HCT116 (cell line): ENCODE measurements around the gene RAD51AP2. TPM values are rescaled to one million over a fixed set of nuclear protein-coding genes. Genes with fewer than 3 reads are reported as not detected.

ENCODE experiments used
- ATAC-seq: fragments of 200-7000 bp; cut with Tn5 transposase; 2 replicates; pipeline ENCODE4 v1.9.1; 2020; ENCODE audit warnings: mild to moderate bottlenecking, moderate library complexity
- BruUV-seq: library from RNA; stranded (reverse); fragments of 400-500 nt; replicated peaks from 2 replicates; lab custom pipeline; 2021; lab: Mats Ljungman, UMichigan
- CTCF ChIA-PET: fragments of 300-600 bp; sonication (Branson Sonifier 250); formaldehyde crosslinking; loops from one replicate; lab custom pipeline; 2021; ENCODE audit warnings: antibody characterized with exemption; lab: Charles Lee
- POLR2A ChIA-PET: fragments of 300-600, 350-600 bp; sonication (Branson Sonifier 250); formaldehyde crosslinking; loops from one replicate; lab custom pipeline; 2021; ENCODE audit warnings: antibody characterized with exemption; lab: Charles Lee
- RAD21 ChIA-PET, 2 experiments: fragments of 300-600 bp; sonication (Branson Sonifier 250); formaldehyde crosslinking; loops; one replicate each; lab custom pipeline; 2023; ENCODE audit warnings: low total read pairs in 2 of 2; ENCODE audit not compliant: uncharacterized antibody in 2 of 2, unreplicated experiment in 2 of 2, low non-redundant PET in 1 of 2; lab: Charles Lee
- DNase-seq: peaks from one replicate; pipeline ENCODE4 v3.0.0-alpha.2; 2010; ENCODE audit warnings: low read depth, low spot score
- H2AFZ ChIP-seq: fragments of 200-600 bp; shearing (Covaris generic), sonication (generic); 2 replicates; pipeline ENCODE4 v1.6.1; 2017; ENCODE audit warnings: low read depth, mixed run types, mixed read lengths, antibody characterized with exemption, low read length; ENCODE audit not compliant: poor library complexity, severe bottlenecking
- H3K27ac ChIP-seq: 2 replicates; pipeline ENCODE4 v1.5.1; 2012; ENCODE audit warnings: low read depth, low read length
- H3K27me3 ChIP-seq: fragments of 200-600 bp; sonication (generic); 2 replicates; pipeline ENCODE4 v1.6.1; 2016; ENCODE audit warnings: mixed run types, low read length, mixed read lengths; ENCODE audit not compliant: insufficient read depth
- H3K36me3 ChIP-seq, 2 experiments: fragments of 200-500 bp in 1 of 2; fragments of 200-600 bp in 1 of 2; sonication (Bioruptor generic) in 1 of 2; sonication (generic) in 1 of 2; 2 replicates each; pipeline versions ENCODE4 v1.5.1 to v1.6.1; 2014 to 2016; ENCODE audit warnings: low read length in 2 of 2, inconsistent platforms in 1 of 2, mixed read lengths in 1 of 2, mixed run types in 1 of 2; ENCODE audit not compliant: insufficient read depth in 2 of 2, control insufficient read depth in 1 of 2
- H3K4me1 ChIP-seq, 2 experiments: fragments of 200-600 bp in 1 of 2; sonication (generic) in 1 of 2; 2 replicates each; pipeline versions ENCODE4 v1.5.1 to v1.6.1; 2012 to 2017; ENCODE audit warnings: low read length in 2 of 2, inconsistent platforms in 1 of 2, mild to moderate bottlenecking in 1 of 2, mixed read lengths in 1 of 2, mixed run types in 1 of 2, moderate library complexity in 1 of 2; ENCODE audit not compliant: insufficient read depth in 2 of 2, control insufficient read depth in 1 of 2
- H3K4me2 ChIP-seq: fragments of 200-600 bp; sonication (generic); 2 replicates; pipeline ENCODE4 v1.6.1; 2017; ENCODE audit warnings: mixed run types, low read length, mixed read lengths
- H3K4me3 ChIP-seq, 2 experiments: fragments of 200-600 bp in 1 of 2; sonication (generic) in 1 of 2; replicated peaks in 1 of 2; 2 replicates each; pipeline ENCODE4 v1.5.1; 2011 to 2016; ENCODE audit warnings: low read length in 2 of 2, control low read depth in 1 of 2, low read depth in 1 of 2, mild to moderate bottlenecking in 1 of 2, mixed read lengths in 1 of 2, mixed run types in 1 of 2
- H3K79me2 ChIP-seq: fragments of 200-600 bp; sonication (generic); 2 replicates; pipeline ENCODE4 v1.6.1; 2017; ENCODE audit warnings: mild to moderate bottlenecking, mixed run types, low read length, moderate library complexity, mixed read lengths; ENCODE audit not compliant: insufficient read depth
- H3K9ac ChIP-seq: fragments of 200-600 bp; sonication (generic); 2 replicates; pipeline ENCODE4 v1.6.1; 2016; ENCODE audit warnings: low read length, mixed read lengths
- H3K9me2 ChIP-seq: fragments of 200-600 bp; sonication (generic), shearing (Covaris generic); 2 replicates; pipeline ENCODE4 v1.6.1; 2017; ENCODE audit warnings: mixed run types, mild to moderate bottlenecking, moderate library complexity; ENCODE audit not compliant: insufficient read depth
- H3K9me3 ChIP-seq, 2 experiments: fragments of 200-500 bp in 1 of 2; fragments of 200-600 bp in 1 of 2; sonication (Bioruptor generic) in 1 of 2; sonication (generic) in 1 of 2; 2 replicates each; pipeline ENCODE4 v1.6.1; 2014 to 2017; ENCODE audit warnings: low read length in 2 of 2, mixed read lengths in 2 of 2, inconsistent platforms in 1 of 2, low read depth in 1 of 2, mild to moderate bottlenecking in 1 of 2, mixed run types in 1 of 2, moderate library complexity in 1 of 2; ENCODE audit not compliant: control insufficient read depth in 1 of 2, insufficient read depth in 1 of 2
- H4K20me1 ChIP-seq: fragments of 200-600 bp; sonication (generic), shearing (Covaris generic); 2 replicates; pipeline ENCODE4 v1.6.1; 2017; ENCODE audit warnings: mixed run types, mild to moderate bottlenecking, moderate library complexity; ENCODE audit not compliant: insufficient read depth
- CBX3 ChIP-seq: IDR thresholded peaks from 2 replicates; pipeline ENCODE4 v1.6.1; 2012; ENCODE audit warnings: low read depth
- CEBPB ChIP-seq: IDR thresholded peaks from 2 replicates; pipeline ENCODE4 v1.6.1; 2012; ENCODE audit warnings: low read depth
- EGR1 ChIP-seq: IDR thresholded peaks from 2 replicates; pipeline ENCODE4 v1.6.1; 2012; ENCODE audit warnings: low read depth
- EZH2phosphoT487 ChIP-seq: fragments of 200-600 bp; IDR thresholded peaks from 2 replicates; pipeline ENCODE4 v1.6.1; 2018; ENCODE audit warnings: antibody characterized with exemption, borderline replicate concordance
- FOSL1 ChIP-seq: IDR thresholded peaks from 2 replicates; pipeline ENCODE4 v1.6.1; 2012; ENCODE audit warnings: low read depth
- POLR2A ChIP-seq: IDR thresholded peaks from 2 replicates; pipeline ENCODE4 v1.7.0; 2011; ENCODE audit warnings: borderline replicate concordance; ENCODE audit not compliant: insufficient read depth, insufficient read length; ENCODE audit errors: extremely low read depth
- SIN3A ChIP-seq: IDR thresholded peaks from 2 replicates; pipeline ENCODE4 v1.6.1; 2012; ENCODE audit warnings: low read depth
- TCF7L2 ChIP-seq: IDR thresholded peaks from 2 replicates; pipeline ENCODE4 v1.7.0; 2011; ENCODE audit warnings: borderline replicate concordance, inconsistent platforms; ENCODE audit not compliant: insufficient read depth, insufficient read length; ENCODE audit errors: extremely low read depth
- ZFX ChIP-seq: fragments of 450-650 bp; IDR thresholded peaks from 2 replicates; pipeline ENCODE4 v1.6.1; 2017
- ZNF274 ChIP-seq: fragments of 200-500 bp; sonication (Bioruptor generic); IDR thresholded peaks from 2 replicates; pipeline ENCODE4 v1.6.1; 2014; ENCODE audit warnings: mild to moderate bottlenecking, low read depth, low read length, inconsistent platforms
- intact Hi-C: fragments of 100-400 bp; cut with micrococcal nuclease; formaldehyde crosslinking; loops from 2 replicates; pipeline ENCODE4 v1.10.0; 2022
- total RNA-seq: library from RNA; stranded (reverse); gene quantifications from one replicate; pipeline ENCODE4 v1.2.1, GENCODE V29; 2021; ENCODE audit not compliant: unreplicated experiment
- TF ChIP-seq, protein P1 (sequence below): IDR thresholded peaks from 2 replicates; pipeline ENCODE4 v1.6.1; 2012
- TF ChIP-seq, protein P2 (sequence below): IDR thresholded peaks from 2 replicates; pipeline ENCODE4 v1.6.1; 2012; ENCODE audit warnings: low read depth
- TF ChIP-seq, protein P3 (sequence below), 3 experiments: fragments of 200-600 bp in 1 of 3; sonication (generic) in 1 of 3; IDR thresholded peaks in 2 of 3; conservative IDR thresholded peaks in 1 of 3; 2 replicates each; pipeline ENCODE4 v1.5.1; 2012 to 2017; ENCODE audit warnings: low read depth in 2 of 3, low read length in 2 of 3, antibody characterized with exemption in 1 of 3, borderline replicate concordance in 1 of 3, control low read depth in 1 of 3, mild to moderate bottlenecking in 1 of 3, mixed read lengths in 1 of 3, mixed run types in 1 of 3, moderate library complexity in 1 of 3; ENCODE audit not compliant: insufficient read depth in 1 of 3
- TF ChIP-seq, protein P4 (sequence below): IDR thresholded peaks from 2 replicates; pipeline ENCODE4 v1.6.1; 2012

The RAD51AP2 gene
- total RNA-seq, 1 experiment from 2014 or later = 0.10 TPM

DNA sequence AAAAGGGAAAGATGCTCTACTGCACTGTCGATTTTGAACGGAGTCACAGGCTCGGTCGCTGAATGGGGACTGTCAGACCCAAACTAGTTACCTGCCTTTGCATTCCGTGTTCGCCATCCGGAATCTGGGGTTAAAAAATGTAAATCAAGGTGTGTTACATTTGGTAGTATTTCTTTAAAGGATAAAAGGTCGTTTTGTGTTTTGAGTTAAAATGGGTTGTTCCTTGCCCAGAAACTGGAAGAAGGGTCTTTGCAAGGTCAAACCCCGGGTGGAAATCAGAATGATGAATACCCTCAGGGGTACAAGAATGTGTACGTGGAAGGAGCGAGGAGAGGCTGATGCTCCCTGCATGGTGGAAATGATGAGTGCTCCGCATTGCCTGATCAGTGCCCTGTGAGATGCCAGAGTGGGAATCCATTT lies 23.3 kb upstream of the RAD51AP2 start:
- Histone ChIP-seq H3K9me2 (no peaks in the 10 kb centered on the region), H3K27me3 (no peaks in the 10 kb centered on the region), H3K27ac (no peak overlapping the region), H3K4me3 (peak overlapping the region; percentile 47 to 65), H3K9ac (peak overlapping the region; percentile 68; the same call in 1 of the 2 replicates), H3K4me2 (peak overlapping the region; percentile 82), H3K9me3 (no peaks in the 10 kb centered on the region), H3K4me1 (peaks cover 10 to 57% of the 10 kb centered on the region in 2 experiments; a peak in 3 of 4 replicates), H3K79me2 (no peaks in the 10 kb centered on the region), H2AFZ (no peak overlapping the region), H3K36me3 (no peaks in the 10 kb centered on the region), H4K20me1 (no peaks in the 10 kb centered on the region)
- CTCF ChIA-PET = no interaction called here
- intact Hi-C loops = loop anchor here (2.0 kb wide), 1 partner anchor 105 kb away; no protein-coding TSS in a partner anchor
- no peak for ATAC-seq
- no peak for DNase-seq
- BruUV-seq = no TSS peak
- POLR2A ChIA-PET = interaction anchor here (1.6 kb wide), 1 partner anchor 48 kb away, joined by 6 read pairs; no protein-coding TSS in a partner anchor
- TF ChIP-seq, protein P1, sequence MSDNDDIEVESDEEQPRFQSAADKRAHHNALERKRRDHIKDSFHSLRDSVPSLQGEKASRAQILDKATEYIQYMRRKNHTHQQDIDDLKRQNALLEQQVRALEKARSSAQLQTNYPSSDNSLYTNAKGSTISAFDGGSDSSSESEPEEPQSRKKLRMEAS = no peak
- TF ChIP-seq ZFX (no peak), SIN3A (no peak), FOSL1 (no peak), ZNF274 (no peak), TCF7L2 (no peak), CBX3 (no peak), EGR1 (no peak), EZH2phosphoT487 (no peak), POLR2A (no peak), CEBPB (no peak)
- TF ChIP-seq, protein P2, sequence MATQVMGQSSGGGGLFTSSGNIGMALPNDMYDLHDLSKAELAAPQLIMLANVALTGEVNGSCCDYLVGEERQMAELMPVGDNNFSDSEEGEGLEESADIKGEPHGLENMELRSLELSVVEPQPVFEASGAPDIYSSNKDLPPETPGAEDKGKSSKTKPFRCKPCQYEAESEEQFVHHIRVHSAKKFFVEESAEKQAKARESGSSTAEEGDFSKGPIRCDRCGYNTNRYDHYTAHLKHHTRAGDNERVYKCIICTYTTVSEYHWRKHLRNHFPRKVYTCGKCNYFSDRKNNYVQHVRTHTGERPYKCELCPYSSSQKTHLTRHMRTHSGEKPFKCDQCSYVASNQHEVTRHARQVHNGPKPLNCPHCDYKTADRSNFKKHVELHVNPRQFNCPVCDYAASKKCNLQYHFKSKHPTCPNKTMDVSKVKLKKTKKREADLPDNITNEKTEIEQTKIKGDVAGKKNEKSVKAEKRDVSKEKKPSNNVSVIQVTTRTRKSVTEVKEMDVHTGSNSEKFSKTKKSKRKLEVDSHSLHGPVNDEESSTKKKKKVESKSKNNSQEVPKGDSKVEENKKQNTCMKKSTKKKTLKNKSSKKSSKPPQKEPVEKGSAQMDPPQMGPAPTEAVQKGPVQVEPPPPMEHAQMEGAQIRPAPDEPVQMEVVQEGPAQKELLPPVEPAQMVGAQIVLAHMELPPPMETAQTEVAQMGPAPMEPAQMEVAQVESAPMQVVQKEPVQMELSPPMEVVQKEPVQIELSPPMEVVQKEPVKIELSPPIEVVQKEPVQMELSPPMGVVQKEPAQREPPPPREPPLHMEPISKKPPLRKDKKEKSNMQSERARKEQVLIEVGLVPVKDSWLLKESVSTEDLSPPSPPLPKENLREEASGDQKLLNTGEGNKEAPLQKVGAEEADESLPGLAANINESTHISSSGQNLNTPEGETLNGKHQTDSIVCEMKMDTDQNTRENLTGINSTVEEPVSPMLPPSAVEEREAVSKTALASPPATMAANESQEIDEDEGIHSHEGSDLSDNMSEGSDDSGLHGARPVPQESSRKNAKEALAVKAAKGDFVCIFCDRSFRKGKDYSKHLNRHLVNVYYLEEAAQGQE = no peak
- TF ChIP-seq, protein P3, sequence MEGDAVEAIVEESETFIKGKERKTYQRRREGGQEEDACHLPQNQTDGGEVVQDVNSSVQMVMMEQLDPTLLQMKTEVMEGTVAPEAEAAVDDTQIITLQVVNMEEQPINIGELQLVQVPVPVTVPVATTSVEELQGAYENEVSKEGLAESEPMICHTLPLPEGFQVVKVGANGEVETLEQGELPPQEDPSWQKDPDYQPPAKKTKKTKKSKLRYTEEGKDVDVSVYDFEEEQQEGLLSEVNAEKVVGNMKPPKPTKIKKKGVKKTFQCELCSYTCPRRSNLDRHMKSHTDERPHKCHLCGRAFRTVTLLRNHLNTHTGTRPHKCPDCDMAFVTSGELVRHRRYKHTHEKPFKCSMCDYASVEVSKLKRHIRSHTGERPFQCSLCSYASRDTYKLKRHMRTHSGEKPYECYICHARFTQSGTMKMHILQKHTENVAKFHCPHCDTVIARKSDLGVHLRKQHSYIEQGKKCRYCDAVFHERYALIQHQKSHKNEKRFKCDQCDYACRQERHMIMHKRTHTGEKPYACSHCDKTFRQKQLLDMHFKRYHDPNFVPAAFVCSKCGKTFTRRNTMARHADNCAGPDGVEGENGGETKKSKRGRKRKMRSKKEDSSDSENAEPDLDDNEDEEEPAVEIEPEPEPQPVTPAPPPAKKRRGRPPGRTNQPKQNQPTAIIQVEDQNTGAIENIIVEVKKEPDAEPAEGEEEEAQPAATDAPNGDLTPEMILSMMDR (IDR thresholded peaks at IDR 0.05 in 2 of 3, conservative IDR thresholded peaks at IDR 0.05 in 1 of 3; ENCODE audit: borderline replicate concordance in 1 of 3, insufficient read depth in 1 of 3, low read depth in 2 of 3, low read length in 2 of 3) = no peak
- TF ChIP-seq, protein P4, sequence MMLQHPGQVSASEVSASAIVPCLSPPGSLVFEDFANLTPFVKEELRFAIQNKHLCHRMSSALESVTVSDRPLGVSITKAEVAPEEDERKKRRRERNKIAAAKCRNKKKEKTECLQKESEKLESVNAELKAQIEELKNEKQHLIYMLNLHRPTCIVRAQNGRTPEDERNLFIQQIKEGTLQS = no peak
- RAD21 ChIA-PET = no interaction called here
